ENCODE data around the gene ARL13B.

ARL13B gene

GRCh38 chr3:94001827-94002495 lies 22.0 kb downstream of the ARL13B start:
- no peak for TF ChIP-seq SIN3A (IDR thresholded peaks at IDR 0.05; ENCODE audit: borderline replicate concordance, insufficient read depth, low read length)
- TF ChIP-seq TAF1 (IDR thresholded peaks at IDR 0.05; ENCODE audit: borderline replicate concordance, insufficient read depth, low read length), result no peak
- TF ChIP-seq REST (IDR thresholded peaks at IDR 0.05; ENCODE audit: insufficient read depth in 1 of 2, low read depth in 2 of 2, low read length in 2 of 2), result no peak
- TF ChIP-seq POLR2AphosphoS5 (IDR thresholded peaks at IDR 0.05; ENCODE audit: low read depth, low read length), result no peak
- TF ChIP-seq FOXP2 (optimal IDR thresholded peaks at IDR 0.05; ENCODE audit: borderline replicate concordance, extremely low read depth, extremely low read length, insufficient read depth), result no peak

DNA sequence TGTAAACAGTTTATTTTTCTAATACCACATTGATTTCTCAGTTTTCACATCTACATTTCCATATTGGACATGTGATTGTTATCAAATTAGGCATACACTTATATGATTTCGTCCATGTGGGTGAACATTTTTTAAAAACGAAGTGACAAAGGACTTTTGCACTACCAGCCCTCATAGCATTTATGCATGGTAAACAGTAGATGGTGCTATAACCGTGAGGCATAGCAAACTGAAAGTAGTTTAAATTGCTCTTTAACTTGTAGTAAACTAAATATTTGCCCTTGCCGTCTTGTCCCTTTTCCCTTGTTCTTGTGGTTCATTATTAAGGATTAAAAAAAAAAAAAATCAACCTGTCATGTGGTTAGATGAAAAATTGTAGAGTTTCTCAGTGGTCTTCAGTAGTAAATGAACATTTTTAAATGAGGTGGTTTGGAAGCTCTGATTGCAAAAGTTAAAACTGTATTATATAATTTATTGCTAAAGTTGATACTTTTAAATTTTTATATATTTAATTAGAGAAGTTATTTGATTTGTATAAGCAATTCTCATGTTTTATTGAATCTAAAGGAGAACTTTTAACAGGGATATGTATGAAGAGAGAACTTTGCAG lies 24.5 kb downstream of the ARL13B start:
- TF ChIP-seq FOXP2 (optimal IDR thresholded peaks at IDR 0.05; ENCODE audit: borderline replicate concordance, extremely low read depth, extremely low read length, insufficient read depth) (no peak), SIN3A (IDR thresholded peaks at IDR 0.05; ENCODE audit: borderline replicate concordance, insufficient read depth, low read length) (no peak), REST (IDR thresholded peaks at IDR 0.05; ENCODE audit: insufficient read depth in 1 of 2, low read depth in 2 of 2, low read length in 2 of 2) (no peak), TAF1 (IDR thresholded peaks at IDR 0.05; ENCODE audit: borderline replicate concordance, insufficient read depth, low read length) (no peak), POLR2AphosphoS5 (IDR thresholded peaks at IDR 0.05; ENCODE audit: low read depth, low read length) (no peak)

DNA sequence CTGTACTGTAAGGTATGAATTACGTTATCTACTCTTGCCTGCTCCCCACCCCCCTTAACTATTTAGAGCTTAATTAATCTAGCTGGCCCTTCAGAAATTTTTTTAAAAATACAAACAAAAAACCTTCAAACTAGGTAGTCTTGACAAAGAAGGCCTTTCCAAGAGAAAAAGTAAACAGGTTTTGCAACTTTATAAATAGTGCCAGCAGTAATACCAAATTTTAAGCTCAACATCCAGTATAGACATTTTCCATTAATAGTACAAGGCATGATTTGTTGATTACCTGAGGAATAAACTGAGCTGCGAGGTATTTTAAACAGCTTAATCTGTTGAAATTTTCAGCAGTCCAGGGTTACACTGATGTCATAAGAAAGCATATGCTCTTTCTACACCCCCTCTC lies 28.3 kb downstream of the ARL13B start:
- no peak for TF ChIP-seq POLR2AphosphoS5 (IDR thresholded peaks at IDR 0.05; ENCODE audit: low read depth, low read length)
- no peak for TF ChIP-seq SIN3A (IDR thresholded peaks at IDR 0.05; ENCODE audit: borderline replicate concordance, insufficient read depth, low read length)
- TF ChIP-seq TAF1 (IDR thresholded peaks at IDR 0.05; ENCODE audit: borderline replicate concordance, insufficient read depth, low read length), result no peak
- no peak for TF ChIP-seq FOXP2 (optimal IDR thresholded peaks at IDR 0.05; ENCODE audit: borderline replicate concordance, extremely low read depth, extremely low read length, insufficient read depth)
- TF ChIP-seq REST (IDR thresholded peaks at IDR 0.05; ENCODE audit: insufficient read depth in 1 of 2, low read depth in 2 of 2, low read length in 2 of 2), result no peak

DNA sequence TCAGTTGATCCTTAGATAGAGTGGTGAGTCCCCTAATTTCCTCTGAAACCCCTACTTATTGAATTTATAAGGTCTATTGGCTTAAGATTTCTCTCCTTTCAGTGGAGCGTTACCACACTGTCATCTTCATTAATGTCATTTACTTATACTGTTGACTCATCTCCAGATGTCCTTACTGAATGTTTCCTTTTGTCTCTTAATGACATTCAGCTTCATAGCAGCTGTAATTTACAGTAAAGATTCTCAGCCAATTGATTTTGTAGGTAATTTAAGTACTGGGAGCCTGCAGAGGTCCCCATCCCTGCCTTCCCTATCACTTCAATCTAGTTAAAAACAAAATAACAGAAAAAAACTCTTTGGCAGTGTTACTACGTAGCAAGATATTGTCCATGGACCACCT lies 29.7 kb downstream of the ARL13B start:
- TF ChIP-seq TAF1 (IDR thresholded peaks at IDR 0.05; ENCODE audit: borderline replicate concordance, insufficient read depth, low read length) (no peak), REST (IDR thresholded peaks at IDR 0.05; ENCODE audit: insufficient read depth in 1 of 2, low read depth in 2 of 2, low read length in 2 of 2) (no peak), FOXP2 (optimal IDR thresholded peaks at IDR 0.05; ENCODE audit: borderline replicate concordance, extremely low read depth, extremely low read length, insufficient read depth) (no peak), SIN3A (IDR thresholded peaks at IDR 0.05; ENCODE audit: borderline replicate concordance, insufficient read depth, low read length) (no peak), POLR2AphosphoS5 (IDR thresholded peaks at IDR 0.05; ENCODE audit: low read depth, low read length) (no peak)
